ENCODE measurements around the gene BUD23. TPM values are rescaled to one million over a fixed set of nuclear protein-coding genes. Genes with fewer than 3 reads are reported as not detected.
A peak's percentile ranks its signal among the peaks of the same experiment; 100 is the strongest.

Gene BUD23
- total and polyA plus RNA-seq, 9 of the 15 experiments (the other 6 are each of a cell fraction or from before 2014, with no cell fraction given): 79.5 to 270 (median 150) TPM

DNA sequence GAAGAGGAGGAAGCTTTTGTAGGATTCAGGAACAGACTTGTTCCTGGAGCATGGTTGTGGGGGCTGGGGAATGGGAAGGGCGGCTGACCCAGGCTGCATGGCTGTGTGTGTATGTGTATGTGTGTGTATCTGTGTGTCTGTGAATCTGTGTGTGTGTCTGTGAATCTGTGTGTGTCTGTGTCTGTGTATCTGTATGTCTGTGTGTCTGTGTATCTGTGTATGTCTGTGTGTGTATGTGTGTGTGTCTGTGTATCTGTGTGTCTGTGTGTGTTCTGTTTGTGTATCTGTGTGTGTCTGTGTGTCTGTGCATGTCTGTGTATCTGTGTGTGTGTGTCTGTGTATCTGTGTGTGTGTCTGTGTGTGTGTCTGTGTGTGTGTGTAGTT lies 42.7 kb downstream of the BUD23 start:
- Histone ChIP-seq H3K27me3 (ENCODE audit: control insufficient read depth in 2 of 2, insufficient read depth in 2 of 2, low read length in 2 of 2) (no peaks in the 10 kb centered on the region), H3K9me3 (replicated peaks; ENCODE audit: control insufficient read depth, insufficient read depth, low read depth, low read length) (no peaks in the 10 kb centered on the region), H3K9me1 (ENCODE audit: control insufficient read depth, insufficient read depth, low read length) (no peaks in the 10 kb centered on the region), H3K4me1 (replicated peaks in 1 of 2; ENCODE audit: control insufficient read depth in 2 of 2, insufficient read depth in 2 of 2, low read length in 2 of 2) (peaks cover 10 to 13% of the 10 kb centered on the region in 2 experiments; a peak in 4 of 5 replicates), H4K20me1 (replicated peaks; ENCODE audit: control insufficient read depth, insufficient read depth, low read length) (peaks cover 3% of the 10 kb centered on the region; the same call in 1 of the 2 replicates), H2AFZ (ENCODE audit: low read depth, low read length) (0 out of 2 replicates have a peak overlapping the region, but pooled peaks have one; percentile 25), H3K36me3 (ENCODE audit: control insufficient read depth, insufficient read depth, low read length) (no peaks in the 10 kb centered on the region), H3K4me2 (ENCODE audit: insufficient read depth, low read length) (no peak overlapping the region), H3K27ac (ENCODE audit: extremely low read depth, low read depth, low read length) (no peak overlapping the region), H3K9ac (ENCODE audit: insufficient read depth in 1 of 2, low read depth in 2 of 2, low read length in 2 of 2) (no peak overlapping the region), H3K4me3 (no peak overlapping the region), H3K79me2 (ENCODE audit: control insufficient read depth, insufficient read depth, low read length) (no peaks in the 10 kb centered on the region)
- DNase-seq (ENCODE audit: extremely low read depth in 1 of 4, low spot score in 3 of 4): no peak
- WGBS (ENCODE audit: insufficient coverage, low coverage, missing lambda C conversion rate): 35% methylated on average over 1 of the region's 1 CpG
- no peak for FAIRE-seq
- in situ Hi-C loops (cut with MboI): no loop called here
- CTCF ChIA-PET (ENCODE audit: low intra/inter-chr PET ratio): interaction anchor here (0.6 to 1.6 kb wide), 5 partner anchors 77 to 121 kb away, joined by 3 to 13 read pairs (median 4); no protein-coding TSS in a partner anchor
- POLR2A ChIA-PET: interaction anchor here (0.8 kb wide), 1 partner anchor 114 kb away, joined by 3 read pairs; no protein-coding TSS in a partner anchor
- BruUV-seq (replicated peaks): no TSS peak
- peak; percentile 60 for ATAC-seq
- intact Hi-C loops (cut with micrococcal nuclease): no loop called here
- TF ChIP-seq MTA1 (IDR thresholded peaks at IDR 0.05; ENCODE audit: borderline replicate concordance): no peak
- no peak for TF ChIP-seq E2F1 (CRISPR knock-in tag; IDR thresholded peaks at IDR 0.05)
- TF ChIP-seq PCBP2 (IDR thresholded peaks at IDR 0.05; ENCODE audit: low read depth, low read length, poor library complexity, severe bottlenecking): no peak
- TF ChIP-seq, protein P1, sequence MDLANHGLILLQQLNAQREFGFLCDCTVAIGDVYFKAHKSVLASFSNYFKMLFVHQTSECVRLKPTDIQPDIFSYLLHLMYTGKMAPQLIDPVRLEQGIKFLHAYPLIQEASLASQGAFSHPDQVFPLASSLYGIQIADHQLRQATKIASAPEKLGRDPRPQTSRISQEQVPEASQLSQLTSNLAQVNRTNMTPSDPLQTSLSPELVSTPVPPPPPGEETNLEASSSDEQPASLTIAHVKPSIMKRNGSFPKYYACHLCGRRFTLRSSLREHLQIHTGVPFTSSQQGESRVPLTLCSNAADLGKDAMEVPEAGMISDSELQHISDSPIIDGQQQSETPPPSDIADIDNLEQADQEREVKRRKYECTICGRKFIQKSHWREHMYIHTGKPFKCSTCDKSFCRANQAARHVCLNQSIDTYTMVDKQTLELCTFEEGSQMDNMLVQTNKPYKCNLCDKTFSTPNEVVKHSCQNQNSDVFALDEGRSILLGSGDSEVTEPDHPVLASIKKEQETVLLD (IDR thresholded peaks at IDR 0.05): peak; percentile 57; the same call in 1 of the 2 replicates
- TF ChIP-seq RBFOX2 (IDR thresholded peaks at IDR 0.05; ENCODE audit: low read depth, low read length): no peak
- TF ChIP-seq ZNF639 (CRISPR knock-in tag; conservative IDR thresholded peaks at IDR 0.05 in 1 of 2, IDR thresholded peaks at IDR 0.05 in 1 of 2): no peak
- no peak for TF ChIP-seq RBBP5 (IDR thresholded peaks at IDR 0.05; ENCODE audit: borderline replicate concordance, insufficient read depth, low read length, poor library complexity, severe bottlenecking)
- no peak for TF ChIP-seq ARID3A (IDR thresholded peaks at IDR 0.05; ENCODE audit: borderline replicate concordance, low read depth, low read length)
- no peak for TF ChIP-seq SRSF1 (IDR thresholded peaks at IDR 0.05; ENCODE audit: low read depth, low read length)
- TF ChIP-seq, protein P2, sequence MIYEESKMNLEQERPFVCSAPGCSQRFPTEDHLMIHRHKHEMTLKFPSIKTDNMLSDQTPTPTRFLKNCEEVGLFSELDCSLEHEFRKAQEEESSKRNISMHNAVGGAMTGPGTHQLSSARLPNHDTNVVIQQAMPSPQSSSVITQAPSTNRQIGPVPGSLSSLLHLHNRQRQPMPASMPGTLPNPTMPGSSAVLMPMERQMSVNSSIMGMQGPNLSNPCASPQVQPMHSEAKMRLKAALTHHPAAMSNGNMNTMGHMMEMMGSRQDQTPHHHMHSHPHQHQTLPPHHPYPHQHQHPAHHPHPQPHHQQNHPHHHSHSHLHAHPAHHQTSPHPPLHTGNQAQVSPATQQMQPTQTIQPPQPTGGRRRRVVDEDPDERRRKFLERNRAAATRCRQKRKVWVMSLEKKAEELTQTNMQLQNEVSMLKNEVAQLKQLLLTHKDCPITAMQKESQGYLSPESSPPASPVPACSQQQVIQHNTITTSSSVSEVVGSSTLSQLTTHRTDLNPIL (CRISPR knock-in tag; IDR thresholded peaks at IDR 0.05): no peak
- peak; percentile 7 to 9; a peak in 1 of 4 replicates for TF ChIP-seq TRIM24 (IDR thresholded peaks at IDR 0.05)
